Measurements from ENCODE around the gene SLC25A13. TPM values are rescaled to one million over a fixed set of nuclear protein-coding genes. Genes with fewer than 3 reads are reported as not detected.

The SLC25A13 gene
- total RNA-seq, 1 donor from 2014 or later: 25.3 TPM

DNA sequence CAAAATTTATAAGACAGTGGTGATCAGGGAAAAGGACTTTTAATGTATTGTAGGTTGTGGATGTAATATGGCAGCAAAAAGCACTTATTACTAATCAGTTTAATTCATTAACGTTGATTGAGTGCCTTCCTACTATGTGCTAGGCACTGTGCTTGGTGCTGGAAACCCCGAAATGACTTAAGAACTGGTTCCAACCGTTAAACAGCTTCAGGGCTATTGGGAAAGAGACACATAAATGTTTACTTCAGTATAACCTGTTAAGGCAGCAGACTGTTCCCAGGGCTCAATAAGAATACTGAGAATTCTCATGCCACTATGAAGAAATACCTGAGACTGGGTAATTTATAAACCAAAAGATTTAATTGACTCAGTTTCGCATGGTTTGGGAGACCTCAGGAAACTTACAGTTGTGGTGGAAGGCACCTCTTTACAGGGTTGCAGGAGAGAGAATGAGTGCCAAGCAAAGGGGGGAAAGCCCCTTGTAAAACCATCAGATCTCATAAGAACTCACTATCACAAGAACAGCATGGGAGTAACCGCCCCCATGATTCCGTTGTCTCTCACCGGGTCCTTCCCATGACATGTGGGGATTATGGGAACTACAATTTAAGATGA is 1.1 kb upstream of the SLC25A13 start:
- Histone ChIP-seq H3K4me3 (no peak overlapping the region), H3K27ac (no peak overlapping the region), H3K9me3 (no peaks in the 10 kb centered on the region), H3K4me1 (peaks cover 23% of the 10 kb centered on the region), H3K27me3 (no peaks in the 10 kb centered on the region), H3K36me3 (no peaks in the 10 kb centered on the region)
- intact Hi-C loops (cut with DNase I): no loop called here
- DNase-seq (ENCODE audit: extremely low spot score in 2 of 2): no peak
- TF ChIP-seq POLR2A (IDR thresholded peaks at IDR 0.05): no peak
- TF ChIP-seq POLR2AphosphoS5 (IDR thresholded peaks at IDR 0.05; ENCODE audit: insufficient read depth in 1 of 2, low read depth in 1 of 2): no peak
- TF ChIP-seq, protein P1, sequence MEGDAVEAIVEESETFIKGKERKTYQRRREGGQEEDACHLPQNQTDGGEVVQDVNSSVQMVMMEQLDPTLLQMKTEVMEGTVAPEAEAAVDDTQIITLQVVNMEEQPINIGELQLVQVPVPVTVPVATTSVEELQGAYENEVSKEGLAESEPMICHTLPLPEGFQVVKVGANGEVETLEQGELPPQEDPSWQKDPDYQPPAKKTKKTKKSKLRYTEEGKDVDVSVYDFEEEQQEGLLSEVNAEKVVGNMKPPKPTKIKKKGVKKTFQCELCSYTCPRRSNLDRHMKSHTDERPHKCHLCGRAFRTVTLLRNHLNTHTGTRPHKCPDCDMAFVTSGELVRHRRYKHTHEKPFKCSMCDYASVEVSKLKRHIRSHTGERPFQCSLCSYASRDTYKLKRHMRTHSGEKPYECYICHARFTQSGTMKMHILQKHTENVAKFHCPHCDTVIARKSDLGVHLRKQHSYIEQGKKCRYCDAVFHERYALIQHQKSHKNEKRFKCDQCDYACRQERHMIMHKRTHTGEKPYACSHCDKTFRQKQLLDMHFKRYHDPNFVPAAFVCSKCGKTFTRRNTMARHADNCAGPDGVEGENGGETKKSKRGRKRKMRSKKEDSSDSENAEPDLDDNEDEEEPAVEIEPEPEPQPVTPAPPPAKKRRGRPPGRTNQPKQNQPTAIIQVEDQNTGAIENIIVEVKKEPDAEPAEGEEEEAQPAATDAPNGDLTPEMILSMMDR (IDR thresholded peaks at IDR 0.05): no peak

DNA sequence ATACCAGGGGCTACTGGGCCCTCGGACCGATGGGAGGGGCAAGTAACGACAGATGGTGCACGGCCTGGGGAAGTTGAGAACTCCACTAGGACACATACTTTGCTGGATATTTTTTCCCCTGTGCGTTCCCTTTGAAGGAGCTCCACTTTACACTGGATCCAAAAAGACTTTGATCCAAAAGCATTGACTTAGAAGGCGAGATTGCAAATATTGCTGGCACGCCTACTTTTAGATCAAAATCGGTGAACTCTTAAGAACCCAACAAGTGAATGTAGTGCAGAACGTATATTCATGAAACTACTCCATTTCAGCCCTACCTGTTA is 436 bp upstream of the SLC25A13 start:
- no peaks in the 10 kb centered on the region for H3K27me3 ChIP-seq
- intact Hi-C loops (cut with DNase I): no loop called here

DNA sequence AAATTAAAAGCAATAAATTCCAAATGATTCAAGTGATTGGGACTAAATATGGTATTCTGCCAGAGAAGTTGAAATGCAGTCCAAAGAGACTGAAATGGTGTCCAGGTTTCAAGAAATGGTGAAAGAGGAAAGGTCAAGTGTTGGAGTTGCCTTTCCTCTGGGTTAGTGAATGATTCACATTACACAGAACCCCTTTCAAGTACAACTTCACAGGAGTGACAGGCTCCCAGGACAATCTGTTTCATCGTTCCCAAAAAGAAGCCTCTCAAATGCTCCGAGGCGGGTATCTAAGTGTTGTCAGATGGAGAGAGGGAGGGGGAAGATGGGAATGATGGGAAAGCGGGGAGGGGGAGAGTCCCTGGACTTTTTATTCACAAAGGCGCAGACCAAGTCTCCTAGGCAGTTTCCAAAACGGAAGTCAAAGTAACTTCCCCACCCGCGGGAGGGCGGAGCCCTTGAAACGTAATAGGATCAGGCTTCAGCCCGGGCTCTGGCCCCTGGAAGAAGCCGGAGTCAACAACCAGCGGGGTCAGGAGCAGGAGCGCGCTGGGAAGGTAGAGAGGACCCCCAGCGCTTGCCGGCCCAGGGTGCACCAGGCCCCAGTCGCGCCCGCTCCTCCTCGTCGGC is 754 bp downstream of the SLC25A13 start:
- TF ChIP-seq POLR2A (IDR thresholded peaks at IDR 0.05): peak in 1 of 2 donors; percentile 37
- TF ChIP-seq, protein P1 (IDR thresholded peaks at IDR 0.05): no peak
- peak; percentile 59 to 76 for TF ChIP-seq POLR2AphosphoS5 (IDR thresholded peaks at IDR 0.05; ENCODE audit: insufficient read depth in 1 of 2, low read depth in 1 of 2)
- Histone ChIP-seq H3K4me3 (peak overlapping the region; percentile 75 to 85), H3K4me1 (peaks cover 33% of the 10 kb centered on the region), H3K27ac (peak overlapping the region; percentile 92), H3K36me3 (no peaks in the 10 kb centered on the region), H3K27me3 (no peaks in the 10 kb centered on the region), H3K9me3 (no peaks in the 10 kb centered on the region)
- intact Hi-C loops (cut with DNase I): no loop called here
- peak in 1 of 2 donors; percentile 96 for DNase-seq (ENCODE audit: extremely low spot score in 2 of 2)

More for the DNA sequence above, 436 bp upstream of the SLC25A13 start:
- no peak for DNase-seq (ENCODE audit: extremely low spot score in 2 of 2)
- Histone ChIP-seq H3K27ac (peak overlapping the region; percentile 92), H3K4me3 (peak overlapping the region; percentile 75 to 85), H3K4me1 (peaks cover 23% of the 10 kb centered on the region), H3K9me3 (no peaks in the 10 kb centered on the region), H3K36me3 (no peaks in the 10 kb centered on the region)
- TF ChIP-seq, protein P1 (IDR thresholded peaks at IDR 0.05): no peak
- no peak for TF ChIP-seq POLR2A (IDR thresholded peaks at IDR 0.05)
- no peak for TF ChIP-seq POLR2AphosphoS5 (IDR thresholded peaks at IDR 0.05; ENCODE audit: insufficient read depth in 1 of 2, low read depth in 1 of 2)

DNA sequence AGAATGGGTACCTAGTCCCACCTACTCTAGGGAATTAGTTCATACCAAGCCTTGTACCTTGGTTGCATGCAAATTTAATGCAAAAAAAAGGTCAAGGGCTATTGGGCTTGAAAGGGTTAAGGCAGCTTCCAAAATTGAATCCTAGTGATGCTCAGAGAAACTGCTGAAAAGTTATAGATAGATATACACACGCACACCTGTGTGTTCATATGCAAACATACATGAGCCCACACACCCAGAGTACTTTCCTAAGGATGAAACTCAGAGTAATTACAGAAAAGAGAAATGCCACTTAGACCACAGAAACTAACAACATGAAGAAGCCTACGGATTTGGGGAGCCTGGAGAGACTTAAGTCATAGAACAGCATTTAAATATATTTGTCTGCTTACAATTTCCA is 1.5 kb downstream of the SLC25A13 start:
- H3K27ac ChIP-seq: peak overlapping the region; percentile 92
- H3K36me3 ChIP-seq: no peaks in the 10 kb centered on the region
- peak overlapping the region; percentile 75 to 85 for H3K4me3 ChIP-seq
- intact Hi-C loops (cut with DNase I): no loop called here
- H3K4me1 ChIP-seq: peaks cover 40% of the 10 kb centered on the region
- H3K9me3 ChIP-seq: no peaks in the 10 kb centered on the region
- no peaks in the 10 kb centered on the region for H3K27me3 ChIP-seq
- TF ChIP-seq POLR2AphosphoS5 (IDR thresholded peaks at IDR 0.05; ENCODE audit: insufficient read depth in 1 of 2, low read depth in 1 of 2): no peak
- no peak for TF ChIP-seq POLR2A (IDR thresholded peaks at IDR 0.05)
- no peak for DNase-seq (ENCODE audit: extremely low spot score in 2 of 2)

DNA sequence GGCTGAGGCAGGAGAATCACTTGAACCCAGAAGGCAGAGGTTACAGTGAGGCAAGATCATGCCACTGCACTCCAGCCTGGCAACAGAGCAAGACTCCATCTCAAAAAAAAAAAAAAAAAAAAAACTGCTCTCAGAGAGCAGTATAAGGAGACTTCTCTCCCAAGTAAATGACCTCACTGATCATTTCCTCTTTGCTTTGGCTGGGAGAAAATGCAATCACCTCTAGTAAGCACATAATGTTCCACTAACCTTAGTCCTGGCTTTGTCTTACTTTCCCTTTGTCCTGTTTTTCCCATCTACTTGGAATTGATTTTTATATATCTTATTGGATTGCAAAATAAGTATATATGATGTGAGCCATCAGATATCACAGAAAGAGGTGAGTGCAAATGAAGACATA is 2.5 kb downstream of the SLC25A13 start:
- H3K4me1 ChIP-seq: peaks cover 50% of the 10 kb centered on the region
- no peaks in the 10 kb centered on the region for H3K36me3 ChIP-seq
- H3K9me3 ChIP-seq: no peaks in the 10 kb centered on the region
- intact Hi-C loops (cut with DNase I): no loop called here
- H3K4me3 ChIP-seq: no peak overlapping the region
- no peak for TF ChIP-seq POLR2AphosphoS5 (IDR thresholded peaks at IDR 0.05; ENCODE audit: insufficient read depth in 1 of 2, low read depth in 1 of 2)
- no peak for TF ChIP-seq POLR2A (IDR thresholded peaks at IDR 0.05)
- TF ChIP-seq, protein P1 (IDR thresholded peaks at IDR 0.05): no peak
- no peak overlapping the region for H3K27ac ChIP-seq
- H3K27me3 ChIP-seq: no peaks in the 10 kb centered on the region
- DNase-seq (ENCODE audit: extremely low spot score in 2 of 2): no peak

All from vagina (tissue), 2 donors.